GM12864 (cell line): ENCODE measurements around the gene CAMK2B.

ENCODE experiments used
- DNase-seq: peaks from one replicate; pipeline ENCODE4 v3.0.0-alpha.2; 2011; ENCODE audit warnings: low read depth
- H3K4me3 ChIP-seq: 2 replicates; pipeline ENCODE4 v1.5.1; 2011; ENCODE audit warnings: mild to moderate bottlenecking, low read depth, low read length, control low read depth
- TF ChIP-seq, protein P1 (sequence below): IDR thresholded peaks from 2 replicates; pipeline ENCODE4 v1.5.1; 2011; ENCODE audit warnings: low read depth, mild to moderate bottlenecking, moderate library complexity, low read length, control low read depth, inconsistent platforms; ENCODE audit errors: missing control alignments

The CAMK2B gene

DNA sequence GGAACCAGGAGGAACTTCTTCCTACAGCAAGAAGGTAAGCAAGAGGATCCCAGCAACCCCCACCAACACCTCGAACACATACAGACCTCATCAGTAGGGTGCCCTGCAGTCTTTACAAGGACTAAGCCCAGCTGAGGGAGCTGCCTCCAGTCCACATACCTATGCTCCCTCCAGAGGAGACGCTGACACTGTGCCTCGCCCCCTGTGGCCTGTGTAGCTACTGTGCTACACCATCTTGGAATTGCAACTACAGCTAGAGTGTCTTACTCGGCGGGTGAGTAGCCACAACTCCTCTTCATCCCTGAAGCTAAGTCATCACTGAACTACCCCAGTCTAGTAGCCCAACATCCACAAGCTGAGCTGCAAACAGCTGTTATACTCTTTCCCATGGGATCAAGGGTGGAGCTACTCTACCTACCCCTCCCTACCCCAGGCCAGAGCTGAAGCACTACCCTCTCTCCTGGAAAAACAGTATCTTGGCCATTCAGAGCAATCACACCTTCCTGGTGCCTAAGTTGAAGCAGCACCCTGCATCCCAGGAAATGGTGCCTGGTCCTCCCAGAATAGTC is 42.2 kb upstream of the CAMK2B start:
- no peak for DNase-seq
- H3K4me3 ChIP-seq = no peak overlapping the region
- TF ChIP-seq, protein P1, sequence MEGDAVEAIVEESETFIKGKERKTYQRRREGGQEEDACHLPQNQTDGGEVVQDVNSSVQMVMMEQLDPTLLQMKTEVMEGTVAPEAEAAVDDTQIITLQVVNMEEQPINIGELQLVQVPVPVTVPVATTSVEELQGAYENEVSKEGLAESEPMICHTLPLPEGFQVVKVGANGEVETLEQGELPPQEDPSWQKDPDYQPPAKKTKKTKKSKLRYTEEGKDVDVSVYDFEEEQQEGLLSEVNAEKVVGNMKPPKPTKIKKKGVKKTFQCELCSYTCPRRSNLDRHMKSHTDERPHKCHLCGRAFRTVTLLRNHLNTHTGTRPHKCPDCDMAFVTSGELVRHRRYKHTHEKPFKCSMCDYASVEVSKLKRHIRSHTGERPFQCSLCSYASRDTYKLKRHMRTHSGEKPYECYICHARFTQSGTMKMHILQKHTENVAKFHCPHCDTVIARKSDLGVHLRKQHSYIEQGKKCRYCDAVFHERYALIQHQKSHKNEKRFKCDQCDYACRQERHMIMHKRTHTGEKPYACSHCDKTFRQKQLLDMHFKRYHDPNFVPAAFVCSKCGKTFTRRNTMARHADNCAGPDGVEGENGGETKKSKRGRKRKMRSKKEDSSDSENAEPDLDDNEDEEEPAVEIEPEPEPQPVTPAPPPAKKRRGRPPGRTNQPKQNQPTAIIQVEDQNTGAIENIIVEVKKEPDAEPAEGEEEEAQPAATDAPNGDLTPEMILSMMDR = no peak

DNA sequence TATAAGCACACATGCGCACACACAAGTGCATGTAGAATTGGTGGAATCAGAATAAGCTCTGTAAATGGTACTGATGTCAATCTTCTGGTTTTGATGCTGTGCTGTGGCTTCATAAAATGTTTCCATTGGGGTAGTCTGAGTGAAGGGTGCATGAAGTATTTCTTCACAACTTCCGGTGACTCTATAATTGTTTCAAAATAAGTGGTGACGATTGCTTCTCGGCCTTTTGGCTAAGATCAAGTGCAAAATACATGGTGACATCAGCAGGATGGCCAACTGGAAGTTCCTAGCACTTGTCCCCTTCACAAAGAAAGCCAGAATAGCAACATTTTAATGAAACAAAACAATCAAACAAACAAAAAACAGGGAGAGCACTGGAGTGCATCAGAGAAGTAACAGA is 41.6 kb upstream of the CAMK2B start:
- no peak for DNase-seq
- TF ChIP-seq, protein P1 = no peak
- H3K4me3 ChIP-seq = no peak overlapping the region

DNA sequence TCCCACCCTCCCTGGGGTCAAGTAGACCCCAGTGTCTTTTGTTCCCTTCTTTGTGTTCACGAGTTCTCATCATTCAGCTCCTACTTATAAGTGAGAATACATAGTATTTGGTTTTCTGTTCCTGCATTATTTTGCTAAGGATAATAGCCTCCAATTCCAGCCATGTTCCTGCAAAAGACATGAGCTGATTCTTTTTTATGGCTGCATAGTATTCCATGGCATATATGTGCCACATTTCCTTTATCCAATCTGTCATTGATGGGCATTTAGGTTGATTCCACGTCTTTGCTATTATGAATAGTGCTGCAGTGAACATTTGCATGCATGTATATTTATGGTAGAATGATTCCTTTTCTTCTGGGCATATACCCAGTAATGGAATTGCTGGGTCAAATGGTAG is 28.3 kb upstream of the CAMK2B start:
- DNase-seq = no peak
- TF ChIP-seq, protein P1 = no peak
- H3K4me3 ChIP-seq = no peak overlapping the region

DNA sequence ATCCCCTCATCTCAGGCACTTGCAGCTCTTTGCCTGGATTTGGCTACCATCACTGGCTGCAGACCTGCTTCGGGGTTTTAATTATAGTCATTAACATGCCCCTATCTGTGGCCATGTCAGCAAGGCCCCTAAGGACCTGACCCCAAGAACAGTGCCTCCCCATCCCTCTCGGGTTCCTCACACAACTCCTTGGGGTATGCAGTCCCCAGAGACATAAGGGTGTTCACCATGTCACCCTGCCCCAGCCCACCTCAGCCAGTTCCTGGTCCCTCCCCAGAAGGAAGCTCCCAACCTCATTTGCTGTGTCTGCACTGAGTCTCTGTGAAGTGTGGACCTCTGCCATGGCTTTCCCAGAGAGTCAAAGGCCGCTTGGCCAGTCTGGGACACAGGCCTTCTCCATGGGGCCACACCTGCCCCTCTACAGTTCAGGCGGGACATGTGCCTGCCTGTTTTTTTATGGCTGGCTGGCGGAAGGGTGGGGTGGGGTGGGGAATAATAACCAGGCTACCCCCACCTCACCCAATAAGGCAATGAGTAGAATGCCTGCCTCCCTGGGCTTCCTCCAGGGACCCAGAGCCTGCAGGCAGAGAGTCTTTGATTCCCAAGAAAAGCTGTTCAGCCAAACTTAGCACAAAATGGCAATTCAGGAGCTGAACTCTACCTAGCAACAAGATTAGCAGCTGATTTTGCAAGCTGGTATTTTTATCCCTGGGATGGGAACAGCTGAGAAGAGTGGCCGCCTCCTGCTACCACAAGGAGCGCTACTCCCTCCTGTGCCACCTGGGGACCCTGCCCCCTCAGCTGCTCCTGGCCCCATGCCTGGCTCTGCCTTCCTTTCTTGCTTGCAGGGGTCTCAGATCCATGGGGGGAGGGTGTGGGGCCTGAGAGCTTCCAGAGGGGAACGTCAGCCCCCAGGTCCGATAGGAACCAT is 23.7 kb upstream of the CAMK2B start:
- no peak overlapping the region for H3K4me3 ChIP-seq
- no peak for DNase-seq
- TF ChIP-seq, protein P1 = no peak

DNA sequence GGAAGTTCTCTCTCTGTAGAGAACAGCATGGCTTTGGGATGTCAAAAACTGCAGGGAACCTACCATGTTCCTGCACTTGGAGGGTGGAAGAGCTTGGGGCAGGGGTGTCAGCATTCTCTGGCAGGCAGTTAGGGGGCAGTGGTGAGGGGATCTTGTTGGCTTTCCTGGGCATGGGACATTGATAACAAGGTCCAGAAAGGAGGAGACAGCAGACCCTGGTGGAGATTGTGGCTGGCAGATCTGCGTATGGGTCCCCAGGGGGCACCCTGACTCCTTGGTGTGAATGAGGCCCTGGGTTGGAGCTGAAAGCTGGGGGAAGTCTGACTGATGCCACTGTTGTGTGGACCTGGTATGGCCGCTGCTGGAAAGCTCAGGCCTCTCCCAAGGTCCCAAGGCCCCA is 22.9 kb upstream of the CAMK2B start:
- no peak for DNase-seq
- H3K4me3 ChIP-seq = no peak overlapping the region
- TF ChIP-seq, protein P1 = peak; percentile 69

DNA sequence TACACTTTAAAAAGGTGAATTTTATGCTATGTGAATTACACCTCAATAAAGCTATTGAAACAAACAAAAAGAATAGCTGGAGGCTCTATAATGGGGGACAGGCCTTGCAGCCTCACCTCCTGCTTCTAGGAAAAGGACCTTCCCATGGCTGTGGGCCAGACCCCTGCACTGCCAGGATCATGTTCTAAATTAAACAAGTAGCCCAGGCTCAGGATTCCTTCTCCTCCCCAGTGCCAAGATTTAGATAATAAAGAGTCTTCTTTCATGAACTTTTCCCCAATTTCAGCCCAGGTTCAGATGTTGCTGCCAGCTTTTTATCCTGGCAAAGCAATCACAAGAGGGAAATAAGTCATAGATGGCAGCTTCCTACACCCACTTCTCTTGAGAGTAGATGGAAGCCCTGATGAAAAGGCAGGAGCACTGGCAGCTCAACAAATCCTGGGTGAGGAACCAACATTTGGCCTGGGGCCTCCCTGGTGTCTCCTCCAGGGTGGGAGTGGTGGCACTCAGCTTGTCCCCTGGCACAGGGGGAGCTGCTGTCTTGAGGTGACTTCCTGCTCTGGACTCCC is 22.2 kb upstream of the CAMK2B start:
- no peak for DNase-seq
- no peak overlapping the region for H3K4me3 ChIP-seq
- TF ChIP-seq, protein P1 = no peak
